PFSK-1 (cell line): ENCODE data around the gene PROX1.

Experiments
- FOXP2 ChIP-seq: optimal IDR thresholded peaks from 2 replicates; pipeline ENCODE3; 2011; ENCODE audit warnings: borderline replicate concordance, control low read depth, inconsistent platforms; ENCODE audit not compliant: insufficient read depth; ENCODE audit errors: extremely low read length, extremely low read depth
- POLR2AphosphoS5 ChIP-seq: IDR thresholded peaks from 2 replicates; pipeline ENCODE4 v1.6.1; 2012; ENCODE audit warnings: low read depth, mild to moderate bottlenecking, control low read depth, low read length, moderate library complexity
- REST ChIP-seq, 2 experiments: IDR thresholded peaks; 2 replicates each; pipeline versions ENCODE4 v1.6.1 to v1.8.0; 2011 to 2012; ENCODE audit warnings: low read depth in 2 of 2, low read length in 2 of 2, control low read depth in 1 of 2, inconsistent platforms in 1 of 2, mild to moderate bottlenecking in 1 of 2, moderate library complexity in 1 of 2; ENCODE audit not compliant: insufficient read depth in 1 of 2
- SIN3A ChIP-seq: IDR thresholded peaks from 2 replicates; pipeline ENCODE4 v1.6.1; 2012; ENCODE audit warnings: mild to moderate bottlenecking, low read length, moderate library complexity, borderline replicate concordance; ENCODE audit not compliant: insufficient read depth
- TAF1 ChIP-seq: IDR thresholded peaks from 2 replicates; pipeline ENCODE4 v1.6.1; 2012; ENCODE audit warnings: low read length, control low read depth, borderline replicate concordance; ENCODE audit not compliant: insufficient read depth

Gene PROX1

GRCh38 chr1:214074477-214074876 lies 86.7 kb downstream of the PROX1 start:
- no peak for TF ChIP-seq SIN3A
- TF ChIP-seq REST (IDR thresholded peaks at IDR 0.05; ENCODE audit: insufficient read depth in 1 of 2, low read depth in 2 of 2, low read length in 2 of 2) = no peak

DNA sequence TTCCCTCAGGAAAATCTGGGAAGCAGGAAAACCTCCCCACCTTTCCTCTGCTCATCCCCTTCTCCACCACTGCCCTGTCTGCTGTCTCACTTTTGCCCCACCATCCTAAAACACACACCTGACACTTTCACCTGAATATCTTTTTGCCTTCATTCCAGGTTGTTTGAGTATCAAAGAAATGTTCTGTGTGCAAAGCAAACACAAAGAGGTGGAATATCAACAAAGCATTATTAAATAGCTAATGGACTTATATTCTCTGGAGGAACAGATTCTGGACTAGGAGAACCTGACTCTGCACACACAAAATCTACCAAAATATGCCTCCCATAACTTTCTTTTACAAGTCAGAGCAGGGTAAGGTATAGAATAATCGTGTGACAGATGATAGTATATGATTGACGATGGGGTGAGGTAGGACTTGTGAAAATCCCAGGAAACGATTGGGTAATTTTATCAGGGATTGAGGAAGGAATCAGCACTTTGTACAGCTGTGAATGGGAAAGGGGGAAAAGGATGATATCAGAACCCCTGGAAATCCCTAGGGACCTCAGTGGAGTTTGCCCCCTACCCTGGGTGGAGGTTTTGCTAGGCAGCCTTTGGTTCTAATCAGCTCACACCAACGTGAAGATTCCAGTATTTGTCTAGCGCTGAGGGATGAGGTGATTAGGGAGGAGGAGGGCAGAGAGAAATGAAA lies 87.7 kb downstream of the PROX1 start:
- TF ChIP-seq POLR2AphosphoS5 = no peak
- no peak for TF ChIP-seq SIN3A
- TF ChIP-seq FOXP2 = no peak

DNA sequence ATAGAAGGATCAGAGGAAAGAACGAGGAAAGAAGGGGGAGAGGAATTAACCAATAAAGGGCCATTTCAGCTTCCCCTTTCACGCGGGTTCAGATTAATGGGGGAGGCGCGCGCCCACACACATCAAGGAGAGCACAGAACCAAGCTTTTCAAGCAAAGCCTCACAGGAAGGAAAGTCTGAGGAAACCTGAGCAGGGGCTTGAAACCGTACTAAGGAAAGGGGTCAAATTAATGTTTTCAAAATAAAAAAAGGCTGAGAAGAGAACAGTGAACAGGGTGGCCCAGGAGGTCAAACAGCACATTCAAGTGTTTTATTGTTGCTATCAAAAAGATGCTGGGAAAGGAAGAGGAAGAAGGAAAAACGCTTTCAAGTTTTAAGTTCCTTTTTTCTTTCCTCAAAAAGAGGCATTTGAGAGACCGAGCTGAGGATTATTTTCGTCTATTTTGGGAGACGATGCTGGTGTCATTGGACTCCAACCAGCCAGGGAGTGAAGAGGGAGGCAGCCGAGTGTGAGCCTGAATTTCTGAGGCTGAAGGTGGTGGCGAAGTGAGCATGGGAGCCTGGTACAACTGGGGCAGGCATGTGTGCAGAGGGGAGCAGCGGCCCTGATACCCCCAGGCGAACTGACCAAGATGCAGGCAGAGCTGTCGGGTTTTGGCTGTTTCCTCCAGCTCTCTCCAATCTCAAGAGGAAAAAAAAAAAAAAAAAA lies 88.4 kb downstream of the PROX1 start:
- no peak for TF ChIP-seq POLR2AphosphoS5
- no peak for TF ChIP-seq SIN3A
- no peak for TF ChIP-seq TAF1
- no peak for TF ChIP-seq REST (IDR thresholded peaks at IDR 0.05; ENCODE audit: insufficient read depth in 1 of 2, low read depth in 2 of 2, low read length in 2 of 2)
- no peak for TF ChIP-seq FOXP2

GRCh38 chr1:214076708-214077065 lies 88.9 kb downstream of the PROX1 start:
- TF ChIP-seq SIN3A = no peak
- no peak for TF ChIP-seq FOXP2
- no peak for TF ChIP-seq POLR2AphosphoS5
- no peak for TF ChIP-seq REST (IDR thresholded peaks at IDR 0.05; ENCODE audit: insufficient read depth in 1 of 2, low read depth in 2 of 2, low read length in 2 of 2)
- TF ChIP-seq TAF1 = no peak

DNA sequence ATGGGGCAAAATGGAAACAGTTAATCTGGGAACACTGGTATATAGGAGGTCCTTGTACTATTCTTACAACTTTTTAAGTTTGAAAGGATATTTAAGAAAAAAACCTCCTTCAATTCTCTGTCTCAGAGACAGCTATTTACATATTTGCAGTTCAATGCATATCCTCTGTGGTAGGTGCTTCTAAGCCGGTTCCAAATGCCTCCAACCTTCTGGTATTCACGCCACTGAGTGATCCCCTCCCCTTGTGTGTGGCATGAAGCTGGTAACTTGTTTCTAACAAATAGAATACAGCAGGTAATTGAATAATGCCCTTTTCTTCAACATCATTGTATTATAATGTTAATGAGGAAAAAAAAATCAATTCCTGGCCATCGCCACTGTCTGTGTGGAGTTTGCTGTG lies 91.2 kb downstream of the PROX1 start:
- no peak for TF ChIP-seq TAF1

DNA sequence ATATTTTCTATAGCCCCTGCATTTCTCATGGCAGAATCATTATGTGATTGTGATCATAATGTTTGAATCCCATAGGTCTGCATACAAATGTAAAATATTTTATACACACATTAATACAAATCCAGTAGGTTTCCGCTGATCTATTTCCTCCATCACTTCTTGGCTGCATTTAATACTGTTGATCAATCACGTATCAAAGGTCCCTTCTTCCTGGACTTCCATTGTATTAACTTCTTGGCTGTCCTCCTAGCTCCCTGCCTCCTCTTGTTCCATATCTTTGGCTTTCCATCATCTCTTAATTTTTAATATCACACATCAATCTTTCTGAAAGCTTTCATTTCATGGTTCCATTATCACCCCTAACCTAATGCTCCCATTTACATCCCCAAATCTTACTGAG lies 97.6 kb downstream of the PROX1 start:
- TF ChIP-seq TAF1 (no peak), SIN3A (no peak), POLR2AphosphoS5 (no peak), REST (IDR thresholded peaks at IDR 0.05; ENCODE audit: insufficient read depth in 1 of 2, low read depth in 2 of 2, low read length in 2 of 2) (no peak), FOXP2 (no peak)
